HepG2 (cell line): Measurements from ENCODE around the gene BSG. TPM values are rescaled to one million over a fixed set of nuclear protein-coding genes. Genes with fewer than 3 reads are reported as not detected.

Experiments
- HNRNPL ChIP-seq: fragments of 200-400 bp; formaldehyde crosslinking; IDR thresholded peaks from 2 replicates; pipeline ENCODE4 v1.6.1; 2017; ENCODE audit warnings: mild to moderate bottlenecking, low read depth, low read length
- PHF20 ChIP-seq: sonication (generic); formaldehyde crosslinking; IDR thresholded peaks from 2 replicates; pipeline ENCODE4 v1.5.0; 2020; ENCODE audit warnings: mild to moderate bottlenecking, missing genetic modification reagents
- SRSF1 ChIP-seq: fragments of 200-400 bp; formaldehyde crosslinking; optimal IDR thresholded peaks from 2 replicates; pipeline ENCODE3; 2017; ENCODE audit warnings: mild to moderate bottlenecking, low read depth, low read length, moderate library complexity
- U2AF1 ChIP-seq: fragments of 200-400 bp; formaldehyde crosslinking; optimal IDR thresholded peaks from 2 replicates; pipeline ENCODE3; 2017; ENCODE audit warnings: mild to moderate bottlenecking, low read depth, low read length
- ZBTB38 ChIP-seq: sonication (generic); formaldehyde crosslinking; IDR thresholded peaks from 2 replicates; pipeline ENCODE4 v1.5.1; 2020; ENCODE audit warnings: mild to moderate bottlenecking, missing genetic modification reagents
- ZMYM2 ChIP-seq: sonication (generic); formaldehyde crosslinking; IDR thresholded peaks from 2 replicates; pipeline ENCODE4 v1.8.0; 2022; ENCODE audit warnings: mild to moderate bottlenecking, missing genetic modification reagents
- ZNF33A ChIP-seq: sonication (generic); formaldehyde crosslinking; IDR thresholded peaks from 2 replicates; pipeline ENCODE4 v1.5.1; 2020; ENCODE audit warnings: missing genetic modification reagents, mild to moderate bottlenecking, moderate library complexity, borderline replicate concordance
- polyA plus RNA-seq, 8 experiments: library from polyadenylated mRNA; depleted of rRNA in 3 of 8; stranded (reverse) in 7 of 8; unstranded in 1 of 8; fragments of >200 nt; fragmentation: Illumina TruSeq in 4 of 8; extraction: Trizol in 4 of 8; gene quantifications; 2 replicates each; pipeline versions ENCODE4 v1.2.1 to v1.2.3, GENCODE V29; 2011 to 2016; ENCODE audit warnings: low read depth in 4 of 8, missing spikeins in 1 of 8, mixed read lengths in 1 of 8; ENCODE audit not compliant: insufficient read depth in 1 of 8
- total RNA-seq, 5 experiments: library from RNA; depleted of rRNA; stranded (reverse); fragments of >200 nt; fragmentation: Illumina TruSeq; extraction: Trizol; gene quantifications; 2 replicates each; pipeline ENCODE4 v1.2.3, GENCODE V29; 2016; ENCODE audit warnings: low read depth in 1 of 5
- TF ChIP-seq, protein P1 (sequence below): IDR thresholded peaks from 2 replicates; pipeline ENCODE4 v1.4.0; 2020; ENCODE audit warnings: mild to moderate bottlenecking, missing genetic modification reagents
- TF ChIP-seq, protein P2 (sequence below), 2 experiments: sonication (generic) in 1 of 2; formaldehyde crosslinking in 1 of 2; IDR thresholded peaks; 2 replicates each; pipeline versions ENCODE4 v1.5.1 to v1.6.1; 2011 to 2020; ENCODE audit warnings: borderline replicate concordance in 1 of 2, low read depth in 1 of 2, low read length in 1 of 2, mild to moderate bottlenecking in 1 of 2, missing genetic modification reagents in 1 of 2, moderate library complexity in 1 of 2
- TF ChIP-seq, protein P3 (sequence below): sonication (generic); formaldehyde crosslinking; conservative IDR thresholded peaks from 2 replicates; pipeline ENCODE4 v1.8.0; 2022; ENCODE audit warnings: mild to moderate bottlenecking, moderate library complexity, missing genetic modification reagents

BSG gene
- total and polyA plus RNA-seq, 2 of the 13 experiments (the other 11 are each of a cell fraction or from before 2014, with no cell fraction given): 309 to 754 TPM

DNA sequence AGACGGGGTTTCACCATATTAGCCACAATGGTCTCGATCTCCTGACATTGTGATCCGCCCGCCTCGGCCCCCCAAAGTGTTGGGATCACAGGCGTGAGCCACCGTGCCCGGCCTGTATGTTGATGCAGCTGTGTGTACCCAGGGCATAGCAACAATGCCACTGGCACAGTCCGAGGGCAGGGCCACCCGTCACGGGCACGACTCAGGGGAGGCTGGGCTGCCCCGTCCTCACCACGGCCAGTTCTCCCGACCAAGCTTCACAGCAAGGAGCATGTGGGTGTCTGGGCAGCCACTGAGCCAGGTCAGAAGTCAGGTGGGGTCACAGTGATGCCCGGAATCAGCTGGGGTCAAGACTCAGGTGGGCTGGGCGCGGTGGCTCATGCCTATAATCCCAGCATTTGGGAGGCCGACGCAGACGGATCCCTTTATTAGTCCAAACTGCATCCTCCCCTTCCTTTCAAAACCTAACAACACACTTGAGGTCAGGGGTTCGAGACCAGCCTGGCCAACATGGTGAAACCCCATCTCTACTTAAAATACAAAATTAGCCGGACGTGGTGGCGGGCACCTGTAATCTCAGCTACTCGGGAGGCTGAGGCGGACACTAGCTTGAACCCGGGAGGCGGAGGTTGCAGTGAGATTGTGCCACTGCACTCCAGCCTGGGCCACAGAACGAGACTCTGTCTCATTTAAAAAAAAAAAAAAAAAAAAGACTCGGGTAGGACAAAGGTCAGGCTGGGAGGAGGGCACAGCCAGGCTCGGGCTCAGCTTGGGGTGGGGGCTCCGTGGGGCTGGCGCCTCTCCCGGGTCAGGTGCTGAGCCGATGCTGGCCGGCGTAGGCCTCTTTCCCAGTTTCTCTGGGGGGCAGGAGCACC, 42.0 kb upstream of the BSG start (continued):
- TF ChIP-seq, protein P1, sequence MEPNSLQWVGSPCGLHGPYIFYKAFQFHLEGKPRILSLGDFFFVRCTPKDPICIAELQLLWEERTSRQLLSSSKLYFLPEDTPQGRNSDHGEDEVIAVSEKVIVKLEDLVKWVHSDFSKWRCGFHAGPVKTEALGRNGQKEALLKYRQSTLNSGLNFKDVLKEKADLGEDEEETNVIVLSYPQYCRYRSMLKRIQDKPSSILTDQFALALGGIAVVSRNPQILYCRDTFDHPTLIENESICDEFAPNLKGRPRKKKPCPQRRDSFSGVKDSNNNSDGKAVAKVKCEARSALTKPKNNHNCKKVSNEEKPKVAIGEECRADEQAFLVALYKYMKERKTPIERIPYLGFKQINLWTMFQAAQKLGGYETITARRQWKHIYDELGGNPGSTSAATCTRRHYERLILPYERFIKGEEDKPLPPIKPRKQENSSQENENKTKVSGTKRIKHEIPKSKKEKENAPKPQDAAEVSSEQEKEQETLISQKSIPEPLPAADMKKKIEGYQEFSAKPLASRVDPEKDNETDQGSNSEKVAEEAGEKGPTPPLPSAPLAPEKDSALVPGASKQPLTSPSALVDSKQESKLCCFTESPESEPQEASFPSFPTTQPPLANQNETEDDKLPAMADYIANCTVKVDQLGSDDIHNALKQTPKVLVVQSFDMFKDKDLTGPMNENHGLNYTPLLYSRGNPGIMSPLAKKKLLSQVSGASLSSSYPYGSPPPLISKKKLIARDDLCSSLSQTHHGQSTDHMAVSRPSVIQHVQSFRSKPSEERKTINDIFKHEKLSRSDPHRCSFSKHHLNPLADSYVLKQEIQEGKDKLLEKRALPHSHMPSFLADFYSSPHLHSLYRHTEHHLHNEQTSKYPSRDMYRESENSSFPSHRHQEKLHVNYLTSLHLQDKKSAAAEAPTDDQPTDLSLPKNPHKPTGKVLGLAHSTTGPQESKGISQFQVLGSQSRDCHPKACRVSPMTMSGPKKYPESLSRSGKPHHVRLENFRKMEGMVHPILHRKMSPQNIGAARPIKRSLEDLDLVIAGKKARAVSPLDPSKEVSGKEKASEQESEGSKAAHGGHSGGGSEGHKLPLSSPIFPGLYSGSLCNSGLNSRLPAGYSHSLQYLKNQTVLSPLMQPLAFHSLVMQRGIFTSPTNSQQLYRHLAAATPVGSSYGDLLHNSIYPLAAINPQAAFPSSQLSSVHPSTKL (CRISPR knock-in tag): peak; percentile 8; the same call in 1 of the 2 replicates
- TF ChIP-seq, protein P2, sequence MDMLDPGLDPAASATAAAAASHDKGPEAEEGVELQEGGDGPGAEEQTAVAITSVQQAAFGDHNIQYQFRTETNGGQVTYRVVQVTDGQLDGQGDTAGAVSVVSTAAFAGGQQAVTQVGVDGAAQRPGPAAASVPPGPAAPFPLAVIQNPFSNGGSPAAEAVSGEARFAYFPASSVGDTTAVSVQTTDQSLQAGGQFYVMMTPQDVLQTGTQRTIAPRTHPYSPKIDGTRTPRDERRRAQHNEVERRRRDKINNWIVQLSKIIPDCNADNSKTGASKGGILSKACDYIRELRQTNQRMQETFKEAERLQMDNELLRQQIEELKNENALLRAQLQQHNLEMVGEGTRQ (IDR thresholded peaks at IDR 0.05; ENCODE audit: low read depth, low read length): no peak
- TF ChIP-seq, protein P2 (CRISPR knock-in tag; IDR thresholded peaks at IDR 0.05; ENCODE audit: borderline replicate concordance): peak; percentile 39; the same call in 1 of the 2 replicates
- TF ChIP-seq SRSF1 (peak; percentile 61), ZNF33A (CRISPR knock-in tag) (no peak), U2AF1 (no peak), ZBTB38 (peak; percentile 32; the same call in 1 of the 2 replicates), PHF20 (peak; percentile 46; the same call in 1 of the 2 replicates), ZMYM2 (CRISPR knock-in tag) (peak; percentile 64; the same call in 1 of the 2 replicates), HNRNPL (0 out of 2 replicates have a peak, but pooled peaks have one; percentile 70)
- TF ChIP-seq, protein P3, sequence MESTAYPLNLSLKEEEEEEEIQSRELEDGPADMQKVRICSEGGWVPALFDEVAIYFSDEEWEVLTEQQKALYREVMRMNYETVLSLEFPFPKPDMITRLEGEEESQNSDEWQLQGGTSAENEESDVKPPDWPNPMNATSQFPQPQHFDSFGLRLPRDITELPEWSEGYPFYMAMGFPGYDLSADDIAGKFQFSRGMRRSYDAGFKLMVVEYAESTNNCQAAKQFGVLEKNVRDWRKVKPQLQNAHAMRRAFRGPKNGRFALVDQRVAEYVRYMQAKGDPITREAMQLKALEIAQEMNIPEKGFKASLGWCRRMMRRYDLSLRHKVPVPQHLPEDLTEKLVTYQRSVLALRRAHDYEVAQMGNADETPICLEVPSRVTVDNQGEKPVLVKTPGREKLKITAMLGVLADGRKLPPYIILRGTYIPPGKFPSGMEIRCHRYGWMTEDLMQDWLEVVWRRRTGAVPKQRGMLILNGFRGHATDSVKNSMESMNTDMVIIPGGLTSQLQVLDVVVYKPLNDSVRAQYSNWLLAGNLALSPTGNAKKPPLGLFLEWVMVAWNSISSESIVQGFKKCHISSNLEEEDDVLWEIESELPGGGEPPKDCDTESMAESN (CRISPR knock-in tag): no peak
